Thyroid gland (tissue), 4 donors: ENCODE measurements around the gene PTTG1.

ENCODE experiments used
- CTCF ChIP-seq, 6 experiments: fragments of 200-600 bp in 3 of 6; fragments of 450-650 bp in 3 of 6; sonication (generic) in 3 of 6; IDR thresholded peaks; one replicate each; pipeline ENCODE4 v1.5.1; 2016 to 2019; ENCODE audit warnings: antibody characterized with exemption in 6 of 6, mild to moderate bottlenecking in 2 of 6, inconsistent platforms in 1 of 6, moderate library complexity in 1 of 6
- POLR2A ChIP-seq, 2 donors: fragments of 450-650 bp; IDR thresholded peaks; one replicate each; pipeline ENCODE4 v1.6.1; 2017; ENCODE audit warnings: antibody characterized with exemption in 2 of 2, mild to moderate bottlenecking in 2 of 2, moderate library complexity in 1 of 2

- TF ChIP-seq CTCF (IDR thresholded peaks at IDR 0.05) (no peak), POLR2A (IDR thresholded peaks at IDR 0.05) (no peak)
These were observed 27.2 kb downstream of the PTTG1 start for GRCh38 chr5:160448886-160449285.
